Measurements from ENCODE around the gene RPS6KA4.

DNA sequence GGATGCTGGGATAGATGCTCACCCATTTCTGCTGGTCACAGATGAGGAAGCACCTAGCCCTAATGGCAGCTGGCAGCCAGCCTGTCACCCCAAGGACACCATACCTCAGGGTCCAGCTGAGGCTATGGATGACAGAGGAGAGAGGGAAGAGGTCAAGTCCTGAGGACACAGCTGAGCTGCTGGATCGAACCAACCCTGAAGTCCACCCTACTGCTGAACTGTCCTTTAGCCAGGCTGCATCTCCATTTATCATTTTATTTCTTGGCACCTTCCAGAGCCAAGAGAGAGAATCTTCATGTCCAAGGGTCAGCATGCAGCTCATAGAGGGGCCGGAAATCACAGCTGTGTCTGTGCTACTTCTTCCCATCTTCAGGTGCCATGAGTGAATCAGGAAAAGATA is 30.9 kb downstream of the RPS6KA4 start:
- TF ChIP-seq, protein P1, sequence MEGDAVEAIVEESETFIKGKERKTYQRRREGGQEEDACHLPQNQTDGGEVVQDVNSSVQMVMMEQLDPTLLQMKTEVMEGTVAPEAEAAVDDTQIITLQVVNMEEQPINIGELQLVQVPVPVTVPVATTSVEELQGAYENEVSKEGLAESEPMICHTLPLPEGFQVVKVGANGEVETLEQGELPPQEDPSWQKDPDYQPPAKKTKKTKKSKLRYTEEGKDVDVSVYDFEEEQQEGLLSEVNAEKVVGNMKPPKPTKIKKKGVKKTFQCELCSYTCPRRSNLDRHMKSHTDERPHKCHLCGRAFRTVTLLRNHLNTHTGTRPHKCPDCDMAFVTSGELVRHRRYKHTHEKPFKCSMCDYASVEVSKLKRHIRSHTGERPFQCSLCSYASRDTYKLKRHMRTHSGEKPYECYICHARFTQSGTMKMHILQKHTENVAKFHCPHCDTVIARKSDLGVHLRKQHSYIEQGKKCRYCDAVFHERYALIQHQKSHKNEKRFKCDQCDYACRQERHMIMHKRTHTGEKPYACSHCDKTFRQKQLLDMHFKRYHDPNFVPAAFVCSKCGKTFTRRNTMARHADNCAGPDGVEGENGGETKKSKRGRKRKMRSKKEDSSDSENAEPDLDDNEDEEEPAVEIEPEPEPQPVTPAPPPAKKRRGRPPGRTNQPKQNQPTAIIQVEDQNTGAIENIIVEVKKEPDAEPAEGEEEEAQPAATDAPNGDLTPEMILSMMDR (conservative IDR thresholded peaks at IDR 0.05; ENCODE audit: low read depth, low read length) = no peak
- no peak for TF ChIP-seq EZH2 (IDR thresholded peaks at IDR 0.05; ENCODE audit: borderline replicate concordance, low read depth, low read length, poor library complexity, severe bottlenecking)

Measured in A673 (cell line).